Fibroblast of lung (primary cell): Measurements from ENCODE around the gene PADI2. TPM values are rescaled to one million over a fixed set of nuclear protein-coding genes. Genes with fewer than 3 reads are reported as not detected.

Experiments
- DNase-seq, 2 donors: peaks; one replicate each; pipeline versions ENCODE4 v3.0.0 to v3.0.0-alpha.2; 2010; ENCODE audit warnings: low read depth in 2 of 2
- H2AFZ ChIP-seq: 2 replicates; pipeline ENCODE4 v1.5.1; 2012; ENCODE audit warnings: low read length, control low read depth, inconsistent platforms
- H3K27ac ChIP-seq: 2 replicates; pipeline ENCODE4 v1.5.1; 2011; ENCODE audit warnings: low read length, control low read depth; ENCODE audit not compliant: insufficient read depth
- H3K27me3 ChIP-seq: 2 replicates; pipeline ENCODE4 v1.5.1; 2011; ENCODE audit warnings: mild to moderate bottlenecking, low read length; ENCODE audit not compliant: control insufficient read depth, insufficient read depth
- H3K36me3 ChIP-seq: 2 replicates; pipeline ENCODE4 v1.5.1; 2011; ENCODE audit warnings: low read length; ENCODE audit not compliant: control insufficient read depth, insufficient read depth
- H3K4me1 ChIP-seq: 2 replicates; pipeline ENCODE4 v1.5.1; 2011; ENCODE audit warnings: low read length; ENCODE audit not compliant: control insufficient read depth, insufficient read depth; ENCODE audit errors: extremely low read depth
- H3K4me2 ChIP-seq: 2 replicates; pipeline ENCODE4 v1.5.1; 2011; ENCODE audit warnings: low read length, control low read depth; ENCODE audit not compliant: insufficient read depth; ENCODE audit errors: extremely low read depth
- H3K4me3 ChIP-seq, 4 experiments: fragments of 200-600 bp in 1 of 4; sonication (generic) in 1 of 4; replicated peaks in 1 of 4; 2 replicates each; pipeline ENCODE4 v1.5.1; 2011 to 2016; ENCODE audit warnings: low read length in 4 of 4, low read depth in 3 of 4, mild to moderate bottlenecking in 3 of 4, control low read depth in 2 of 4, inconsistent platforms in 1 of 4, mixed read lengths in 1 of 4; ENCODE audit not compliant: insufficient read depth in 1 of 4; ENCODE audit errors: control extremely low read depth in 1 of 4
- H3K79me2 ChIP-seq: 2 replicates; pipeline ENCODE4 v1.5.1; 2012; ENCODE audit warnings: mild to moderate bottlenecking, low read length, inconsistent platforms; ENCODE audit not compliant: control insufficient read depth, insufficient read depth
- H3K9ac ChIP-seq: 2 replicates; pipeline ENCODE4 v1.5.1; 2011; ENCODE audit warnings: mild to moderate bottlenecking, low read length, control low read depth; ENCODE audit not compliant: insufficient read depth
- H3K9me3 ChIP-seq: 2 replicates; pipeline ENCODE4 v1.5.1; 2012; ENCODE audit warnings: low read depth, low read length; ENCODE audit not compliant: control insufficient read depth, insufficient read depth
- H4K20me1 ChIP-seq: 2 replicates; pipeline ENCODE4 v1.5.1; 2011; ENCODE audit warnings: low read length; ENCODE audit not compliant: control insufficient read depth, insufficient read depth; ENCODE audit errors: extremely low read depth
- CTCF ChIP-seq, 2 donors: IDR thresholded peaks in 1 of 2; conservative IDR thresholded peaks in 1 of 2; 1 replicate in 1 of 2; 2 replicates in 1 of 2; pipeline ENCODE4 v1.5.1; 2011 to 2012; ENCODE audit warnings: low read length in 2 of 2, control low read depth in 1 of 2, inconsistent platforms in 1 of 2, low read depth in 1 of 2, mild to moderate bottlenecking in 1 of 2
- EZH2 ChIP-seq: IDR thresholded peaks from 2 replicates; pipeline ENCODE4 v1.5.1; 2012; ENCODE audit warnings: low read length, control low read depth, mild to moderate bottlenecking; ENCODE audit errors: missing control alignments
- polyA plus RNA-seq, 2 donors: library from polyadenylated mRNA; depleted of rRNA in 1 of 2; stranded (reverse) in 1 of 2; unstranded in 1 of 2; fragments of >200 nt; gene quantifications; 2 replicates each; pipeline ENCODE4 v1.2.1, GENCODE V29; 2011 to 2012; ENCODE audit warnings: missing spikeins in 1 of 2
- total RNA-seq: library from RNA; depleted of rRNA; stranded (reverse); fragments of >200 nt; gene quantifications from 2 replicates; pipeline ENCODE4 v1.2.1, GENCODE V29; 2014

PADI2 gene
- total and polyA plus RNA-seq, 2 donors (not counting 1 experiment from before 2014, with no cell fraction given): 0.03 TPM; not detected in 1

DNA sequence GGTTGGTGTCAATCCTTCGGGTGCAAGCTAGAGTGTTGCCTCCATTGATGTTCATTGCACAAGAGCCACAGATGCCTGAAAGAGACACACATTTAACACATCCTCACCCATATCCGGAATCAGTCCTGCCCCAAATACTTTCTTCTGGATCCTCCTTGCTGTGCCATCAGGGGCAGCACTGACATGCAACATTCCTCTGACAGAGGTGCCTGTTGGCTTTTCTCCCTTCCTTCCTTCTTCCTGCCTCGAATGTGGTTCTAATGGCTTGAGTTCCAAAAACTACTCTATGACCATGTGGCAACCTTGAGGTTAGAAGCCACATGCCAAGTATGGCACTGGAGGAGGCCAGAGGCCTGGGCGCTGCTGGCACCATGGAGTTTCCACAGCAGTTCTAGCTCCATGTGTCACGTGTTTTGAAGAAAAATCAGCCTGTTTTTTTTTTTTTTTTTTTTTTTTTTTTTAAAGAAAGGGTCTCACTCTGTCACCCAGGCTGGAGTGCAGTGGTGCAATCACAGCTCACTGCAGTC lies 90.5 kb downstream of the PADI2 start:
- Histone ChIP-seq H2AFZ (no peak overlapping the region), H3K4me2 (no peak overlapping the region), H3K27ac (no peak overlapping the region), H3K4me1 (no peaks in the 10 kb centered on the region), H3K4me3 (no peak overlapping the region), H3K9me3 (no peaks in the 10 kb centered on the region), H3K79me2 (no peaks in the 10 kb centered on the region), H4K20me1 (no peaks in the 10 kb centered on the region), H3K27me3 (no peaks in the 10 kb centered on the region), H3K36me3 (peaks cover 8% of the 10 kb centered on the region), H3K9ac (no peak overlapping the region)
- no peak for DNase-seq
- TF ChIP-seq CTCF (conservative IDR thresholded peaks at IDR 0.05 in 1 of 2, IDR thresholded peaks at IDR 0.05 in 1 of 2; ENCODE audit: low read depth in 1 of 2, low read length in 2 of 2) (no peak), EZH2 (no peak)

DNA sequence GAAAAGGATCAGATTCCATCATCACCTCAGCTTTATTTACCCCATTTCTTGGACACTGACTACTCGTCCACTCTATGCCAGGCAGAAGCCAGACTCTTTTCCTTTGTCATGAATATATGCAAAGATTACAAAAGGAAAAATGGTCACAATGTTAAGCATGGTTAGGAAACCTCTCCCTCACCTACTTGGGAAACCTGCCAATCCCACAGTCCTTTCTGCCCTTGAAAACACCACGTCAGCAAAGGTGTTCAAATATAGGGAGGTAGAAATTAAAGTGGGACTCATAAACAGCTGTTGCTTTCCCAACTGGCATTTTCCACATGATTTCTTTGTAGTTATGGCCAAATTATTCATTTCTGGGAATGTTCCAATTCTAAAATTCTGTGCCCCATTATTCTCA lies 91.4 kb downstream of the PADI2 start:
- no peak for DNase-seq
- TF ChIP-seq EZH2 (no peak), CTCF (conservative IDR thresholded peaks at IDR 0.05 in 1 of 2, IDR thresholded peaks at IDR 0.05 in 1 of 2; ENCODE audit: low read depth in 1 of 2, low read length in 2 of 2) (no peak)
- Histone ChIP-seq H3K4me2 (no peak overlapping the region), H3K4me1 (no peaks in the 10 kb centered on the region), H3K4me3 (no peak overlapping the region), H2AFZ (no peak overlapping the region), H3K9ac (no peak overlapping the region), H3K27me3 (no peaks in the 10 kb centered on the region), H3K27ac (no peak overlapping the region), H4K20me1 (no peaks in the 10 kb centered on the region), H3K9me3 (no peaks in the 10 kb centered on the region), H3K36me3 (peaks cover 8% of the 10 kb centered on the region), H3K79me2 (no peaks in the 10 kb centered on the region)

DNA sequence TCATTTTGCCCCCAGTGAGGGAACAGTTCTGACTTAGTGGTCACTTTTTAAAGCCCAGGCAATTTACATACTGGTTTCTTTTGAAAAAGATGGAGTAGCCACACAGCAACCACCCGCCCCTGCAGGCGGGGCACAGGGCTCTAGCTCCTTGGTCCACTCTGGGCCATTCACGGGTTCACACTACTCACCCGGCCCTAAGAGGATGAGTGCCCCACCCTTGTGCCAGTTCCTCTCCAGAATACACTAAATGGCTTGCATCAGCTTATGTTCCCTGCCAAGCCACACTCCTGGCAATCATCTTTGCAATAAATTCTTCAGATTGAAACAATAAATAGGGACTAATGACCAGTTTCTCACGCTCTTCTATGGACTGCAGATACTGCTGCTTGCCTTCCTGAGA lies 91.8 kb downstream of the PADI2 start:
- Histone ChIP-seq H3K36me3 (peaks cover 9% of the 10 kb centered on the region), H3K4me2 (no peak overlapping the region), H3K9me3 (no peaks in the 10 kb centered on the region), H3K27ac (no peak overlapping the region), H3K9ac (no peak overlapping the region), H4K20me1 (no peaks in the 10 kb centered on the region), H3K4me1 (no peaks in the 10 kb centered on the region), H3K4me3 (no peak overlapping the region), H3K79me2 (no peaks in the 10 kb centered on the region), H3K27me3 (no peaks in the 10 kb centered on the region), H2AFZ (no peak overlapping the region)
- TF ChIP-seq EZH2: no peak
- no peak for TF ChIP-seq CTCF (conservative IDR thresholded peaks at IDR 0.05 in 1 of 2, IDR thresholded peaks at IDR 0.05 in 1 of 2; ENCODE audit: low read depth in 1 of 2, low read length in 2 of 2)
- DNase-seq: peak in 1 of 2 donors; percentile 47
